ENCODE measurements around the gene CYYR1.

DNA sequence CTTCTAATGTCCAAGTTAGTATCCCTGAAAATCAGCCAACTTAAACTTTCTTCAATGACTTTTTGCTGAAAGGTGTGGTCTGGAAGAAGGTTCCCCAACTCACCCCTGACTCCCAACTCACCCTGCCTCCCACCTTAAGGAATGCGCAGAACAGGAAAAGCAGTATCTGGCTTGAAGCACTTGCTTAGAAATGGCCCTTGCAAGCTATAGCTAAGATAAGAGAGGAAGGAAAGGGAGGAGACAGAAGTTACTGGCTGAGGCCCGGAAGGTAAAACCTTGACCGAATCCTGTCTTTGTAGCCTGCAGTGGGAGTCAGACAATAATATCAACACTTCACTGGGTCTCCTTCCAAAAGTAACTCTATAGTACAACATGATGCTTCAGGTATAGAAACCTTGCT is 2.9 kb downstream of the CYYR1 start:
- TF ChIP-seq, protein P1, sequence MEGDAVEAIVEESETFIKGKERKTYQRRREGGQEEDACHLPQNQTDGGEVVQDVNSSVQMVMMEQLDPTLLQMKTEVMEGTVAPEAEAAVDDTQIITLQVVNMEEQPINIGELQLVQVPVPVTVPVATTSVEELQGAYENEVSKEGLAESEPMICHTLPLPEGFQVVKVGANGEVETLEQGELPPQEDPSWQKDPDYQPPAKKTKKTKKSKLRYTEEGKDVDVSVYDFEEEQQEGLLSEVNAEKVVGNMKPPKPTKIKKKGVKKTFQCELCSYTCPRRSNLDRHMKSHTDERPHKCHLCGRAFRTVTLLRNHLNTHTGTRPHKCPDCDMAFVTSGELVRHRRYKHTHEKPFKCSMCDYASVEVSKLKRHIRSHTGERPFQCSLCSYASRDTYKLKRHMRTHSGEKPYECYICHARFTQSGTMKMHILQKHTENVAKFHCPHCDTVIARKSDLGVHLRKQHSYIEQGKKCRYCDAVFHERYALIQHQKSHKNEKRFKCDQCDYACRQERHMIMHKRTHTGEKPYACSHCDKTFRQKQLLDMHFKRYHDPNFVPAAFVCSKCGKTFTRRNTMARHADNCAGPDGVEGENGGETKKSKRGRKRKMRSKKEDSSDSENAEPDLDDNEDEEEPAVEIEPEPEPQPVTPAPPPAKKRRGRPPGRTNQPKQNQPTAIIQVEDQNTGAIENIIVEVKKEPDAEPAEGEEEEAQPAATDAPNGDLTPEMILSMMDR (IDR thresholded peaks at IDR 0.05), result no peak
- TF ChIP-seq POLR2A (IDR thresholded peaks at IDR 0.05) (no peak), POLR2AphosphoS5 (IDR thresholded peaks at IDR 0.05) (peak in 2 of 4 donors; percentile 15 to 43), EP300 (IDR thresholded peaks at IDR 0.05) (no peak)
